Type B pancreatic cell (in vitro differentiated cells): ENCODE data around the gene LRBA. TPM values are rescaled to one million over a fixed set of nuclear protein-coding genes. Genes with fewer than 3 reads are reported as not detected.
A peak's percentile ranks its signal among the peaks of the same experiment; 100 is the strongest.

Experiments used
- DNase-seq: peaks from one replicate; pipeline ENCODE4 v3.0.0; 2021; ENCODE audit warnings: mixed read lengths; ENCODE audit not compliant: unreplicated experiment; ENCODE audit errors: extremely low spot score
- H3K27ac Mint-ChIP-seq: 2 replicates; pipeline ENCODE4 v1.8.0; 2021; ENCODE audit warnings: mild to moderate bottlenecking, mixed read lengths
- H3K27me3 Mint-ChIP-seq: 2 replicates; pipeline ENCODE4 v1.8.0; 2021; ENCODE audit warnings: mixed read lengths
- H3K36me3 Mint-ChIP-seq: 2 replicates; pipeline ENCODE4 v1.8.0; 2021; ENCODE audit warnings: mixed read lengths
- H3K4me1 Mint-ChIP-seq: one replicate; pipeline ENCODE4 v1.8.0; 2021; ENCODE audit warnings: mixed read lengths; ENCODE audit not compliant: unreplicated experiment
- H3K4me3 Mint-ChIP-seq: 2 replicates; pipeline ENCODE4 v1.8.0; 2021; ENCODE audit warnings: mild to moderate bottlenecking, mixed read lengths
- H3K9me3 Mint-ChIP-seq: 2 replicates; pipeline ENCODE4 v1.8.0; 2021; ENCODE audit warnings: mixed read lengths
- CTCF ChIP-seq: fragments of 200-600 bp; sonication (generic); conservative IDR thresholded peaks from 2 replicates; pipeline ENCODE4 v1.5.0; 2021; ENCODE audit warnings: antibody characterized with exemption, mild to moderate bottlenecking
- total RNA-seq: library from RNA; stranded (reverse); gene quantifications from 2 replicates; pipeline ENCODE4 v1.2.1, GENCODE V29; 2021; ENCODE audit warnings: low replicate concordance

Gene LRBA
- total RNA-seq, 1 donor from 2014 or later: 64.5 TPM

DNA sequence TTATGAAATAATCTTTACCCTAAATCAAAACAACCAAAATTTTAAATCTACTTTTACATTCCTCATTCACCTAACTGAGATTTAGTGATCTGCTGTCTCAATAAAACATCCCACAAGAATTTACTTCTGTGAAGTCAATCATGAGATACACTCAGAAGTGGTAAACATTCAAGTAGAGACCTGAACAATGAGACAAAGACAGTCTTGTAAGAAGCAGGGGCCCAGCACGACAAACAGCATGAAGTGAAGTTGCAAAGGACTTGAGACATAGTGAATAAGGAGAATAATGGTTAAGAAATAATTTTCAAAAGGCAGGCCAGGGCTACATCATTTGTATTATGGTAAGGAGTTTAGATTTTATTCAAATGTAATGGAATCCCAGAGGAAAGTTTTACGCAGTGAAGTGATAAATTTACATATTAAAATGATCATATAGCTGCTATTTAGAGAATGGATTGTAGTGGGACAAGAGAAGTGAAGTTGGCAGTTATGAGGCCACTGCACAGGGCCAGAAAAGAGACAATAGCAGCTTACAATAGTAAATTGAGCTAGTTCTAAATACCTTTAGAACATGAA is 331.2 kb downstream of the LRBA start:
- peaks cover 5% of the 10 kb centered on the region for H3K9me3 Mint-ChIP-seq
- H3K4me1 Mint-ChIP-seq: peaks cover 37% of the 10 kb centered on the region
- H3K4me3 Mint-ChIP-seq: peak overlapping the region; percentile 20
- no peak for DNase-seq
- TF ChIP-seq CTCF: no peak
- no peaks in the 10 kb centered on the region for H3K27me3 Mint-ChIP-seq
- peak overlapping the region; percentile 60 for H3K27ac Mint-ChIP-seq
- peaks cover 13% of the 10 kb centered on the region for H3K36me3 Mint-ChIP-seq

DNA sequence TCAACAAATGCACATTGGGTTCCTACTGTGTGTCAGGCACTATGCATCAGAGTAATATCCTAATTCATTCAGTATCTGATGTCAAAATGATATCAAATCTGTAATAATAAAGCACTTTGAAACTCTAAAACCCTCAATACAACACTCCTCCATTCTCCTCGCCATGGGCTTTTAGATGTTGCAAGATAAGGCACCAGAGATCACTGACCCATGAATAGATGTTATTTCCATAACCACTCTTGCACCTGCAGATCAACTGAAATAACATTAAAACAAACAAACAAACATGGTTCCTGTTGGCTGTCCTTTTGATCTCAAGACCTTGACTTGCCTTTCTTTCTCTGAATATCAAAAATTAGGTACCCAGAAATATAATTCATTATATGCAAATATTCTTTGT is 333.0 kb downstream of the LRBA start:
- no peak for DNase-seq
- no peak for TF ChIP-seq CTCF
- H3K27ac Mint-ChIP-seq: no peak overlapping the region
- no peaks in the 10 kb centered on the region for H3K27me3 Mint-ChIP-seq
- H3K36me3 Mint-ChIP-seq: peaks cover 6% of the 10 kb centered on the region
- H3K4me3 Mint-ChIP-seq: no peak overlapping the region
- peaks cover 37% of the 10 kb centered on the region for H3K4me1 Mint-ChIP-seq
- peaks cover 5% of the 10 kb centered on the region for H3K9me3 Mint-ChIP-seq

- H3K4me1 Mint-ChIP-seq: peaks cover 36% of the 10 kb centered on the region
- no peak overlapping the region for H3K27ac Mint-ChIP-seq
- no peaks in the 10 kb centered on the region for H3K27me3 Mint-ChIP-seq
- DNase-seq: no peak
- peaks cover 6% of the 10 kb centered on the region for H3K36me3 Mint-ChIP-seq
- H3K9me3 Mint-ChIP-seq: peaks cover 5% of the 10 kb centered on the region
- no peak for TF ChIP-seq CTCF
- H3K4me3 Mint-ChIP-seq: no peak overlapping the region
Measured at GRCh38 chr4:150681063-150681462, 334.0 kb downstream of the LRBA start.

DNA sequence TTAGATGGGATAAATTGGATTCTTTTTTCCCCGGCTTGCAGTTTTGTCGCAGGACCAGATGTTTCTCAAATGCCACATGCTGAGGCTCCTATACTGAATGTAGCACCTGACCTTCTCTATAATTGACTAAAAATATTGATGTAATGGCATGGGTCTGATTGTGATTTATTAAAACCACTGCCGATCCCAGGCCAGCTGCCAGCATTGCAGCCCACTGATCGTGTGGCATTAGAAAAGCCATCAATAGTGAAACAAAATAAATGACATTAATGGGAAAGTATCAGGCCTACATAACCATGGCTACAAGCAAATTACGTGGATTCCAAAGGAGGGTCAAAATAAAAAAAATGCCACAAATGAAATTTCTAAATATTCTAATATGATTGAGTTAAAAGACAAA is 334.4 kb downstream of the LRBA start:
- Mint-ChIP-seq H3K4me3 (peak overlapping the region; percentile 35), H3K27ac (no peak overlapping the region), H3K27me3 (no peaks in the 10 kb centered on the region), H3K9me3 (peaks cover 1% of the 10 kb centered on the region), H3K36me3 (peaks cover 6% of the 10 kb centered on the region), H3K4me1 (peaks cover 32% of the 10 kb centered on the region)
- no peak for DNase-seq
- no peak for TF ChIP-seq CTCF

DNA sequence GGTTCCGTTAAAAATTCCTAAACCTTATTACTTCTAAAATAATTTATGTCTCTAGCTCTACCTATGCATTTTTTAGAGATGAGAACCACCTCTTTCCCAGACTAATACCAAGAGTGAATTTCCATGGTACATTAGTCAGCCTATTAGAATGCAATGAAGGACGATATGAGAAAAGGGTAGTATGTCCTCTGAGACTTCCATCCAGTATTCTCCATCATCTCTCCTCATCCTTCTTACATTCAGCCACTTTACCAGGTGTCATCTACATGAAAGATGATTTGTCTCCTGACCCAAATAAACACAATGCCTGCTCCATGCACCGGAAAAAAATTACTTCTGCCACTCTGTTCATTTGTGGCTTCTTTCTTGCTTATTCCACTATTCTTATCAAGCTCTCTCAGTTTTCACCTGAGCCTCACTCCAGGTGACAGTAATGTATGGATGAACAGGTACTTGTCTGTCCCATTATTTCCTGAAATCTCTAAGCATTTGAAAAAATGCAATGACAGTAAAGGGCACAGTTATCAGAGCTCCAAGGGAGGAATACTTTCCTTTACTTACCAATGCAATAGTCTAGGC is 335.2 kb downstream of the LRBA start:
- no peak overlapping the region for H3K27ac Mint-ChIP-seq
- peaks cover 29% of the 10 kb centered on the region for H3K4me1 Mint-ChIP-seq
- H3K27me3 Mint-ChIP-seq: no peaks in the 10 kb centered on the region
- peak overlapping the region; percentile 33 for H3K4me3 Mint-ChIP-seq
- peaks cover 6% of the 10 kb centered on the region for H3K36me3 Mint-ChIP-seq
- no peaks in the 10 kb centered on the region for H3K9me3 Mint-ChIP-seq
- no peak for TF ChIP-seq CTCF
- DNase-seq: no peak
